ENCODE data around the gene SLMAP.

The SLMAP gene

GRCh38 chr3:57967590-57967989 is 211.5 kb downstream of the SLMAP start:
- DNase-seq (ENCODE audit: insufficient read length, low spot score): no peak
- FAIRE-seq: no peak
- TF ChIP-seq PAX5 (IDR thresholded peaks at IDR 0.05; ENCODE audit: insufficient read depth, low read length, severe bottlenecking) (no peak), POU2F2 (IDR thresholded peaks at IDR 0.05; ENCODE audit: low read depth, low read length) (no peak), POLR2A (IDR thresholded peaks at IDR 0.05; ENCODE audit: low read depth, low read length) (no peak), TAF1 (IDR thresholded peaks at IDR 0.05; ENCODE audit: low read depth, low read length) (no peak), SPI1 (IDR thresholded peaks at IDR 0.05; ENCODE audit: low read depth, low read length) (no peak), POLR2AphosphoS5 (IDR thresholded peaks at IDR 0.05; ENCODE audit: low read depth, low read length) (no peak)

GRCh38 chr3:57968501-57968900 is 212.4 kb downstream of the SLMAP start:
- no peak for TF ChIP-seq PAX5 (IDR thresholded peaks at IDR 0.05; ENCODE audit: insufficient read depth, low read length, severe bottlenecking)
- DNase-seq (ENCODE audit: insufficient read length, low spot score): no peak
- FAIRE-seq: no peak

- no peak for FAIRE-seq
- DNase-seq (ENCODE audit: insufficient read length, low spot score): no peak
- TF ChIP-seq TAF1 (IDR thresholded peaks at IDR 0.05; ENCODE audit: low read depth, low read length) (no peak), PAX5 (IDR thresholded peaks at IDR 0.05; ENCODE audit: insufficient read depth, low read length, severe bottlenecking) (no peak), SPI1 (IDR thresholded peaks at IDR 0.05; ENCODE audit: low read depth, low read length) (no peak), POLR2A (IDR thresholded peaks at IDR 0.05; ENCODE audit: low read depth, low read length) (no peak), POU2F2 (IDR thresholded peaks at IDR 0.05; ENCODE audit: low read depth, low read length) (no peak), POLR2AphosphoS5 (IDR thresholded peaks at IDR 0.05; ENCODE audit: low read depth, low read length) (no peak)
Measured at GRCh38 chr3:57971975-57972374, 215.9 kb downstream of the SLMAP start.

- FAIRE-seq: no peak
- no peak for DNase-seq (ENCODE audit: insufficient read length, low spot score)
- TF ChIP-seq POLR2AphosphoS5 (IDR thresholded peaks at IDR 0.05; ENCODE audit: low read depth, low read length) (no peak), POLR2A (IDR thresholded peaks at IDR 0.05; ENCODE audit: low read depth, low read length) (no peak), PAX5 (IDR thresholded peaks at IDR 0.05; ENCODE audit: insufficient read depth, low read length, severe bottlenecking) (no peak), POU2F2 (IDR thresholded peaks at IDR 0.05; ENCODE audit: low read depth, low read length) (no peak), SPI1 (IDR thresholded peaks at IDR 0.05; ENCODE audit: low read depth, low read length) (no peak), TAF1 (IDR thresholded peaks at IDR 0.05; ENCODE audit: low read depth, low read length) (no peak)
Measured at GRCh38 chr3:57972531-57973111, 216.5 kb downstream of the SLMAP start.

GRCh38 chr3:57973715-57974477 is 217.8 kb downstream of the SLMAP start:
- TF ChIP-seq TAF1 (IDR thresholded peaks at IDR 0.05; ENCODE audit: low read depth, low read length) (no peak), POLR2AphosphoS5 (IDR thresholded peaks at IDR 0.05; ENCODE audit: low read depth, low read length) (no peak), POLR2A (IDR thresholded peaks at IDR 0.05; ENCODE audit: low read depth, low read length) (no peak), SPI1 (IDR thresholded peaks at IDR 0.05; ENCODE audit: low read depth, low read length) (no peak), PAX5 (IDR thresholded peaks at IDR 0.05; ENCODE audit: insufficient read depth, low read length, severe bottlenecking) (no peak), POU2F2 (IDR thresholded peaks at IDR 0.05; ENCODE audit: low read depth, low read length) (no peak)
- DNase-seq (ENCODE audit: insufficient read length, low spot score): no peak
- no peak for FAIRE-seq

GRCh38 chr3:57974796-57975388 is 218.8 kb downstream of the SLMAP start:
- FAIRE-seq: no peak
- TF ChIP-seq POLR2A (IDR thresholded peaks at IDR 0.05; ENCODE audit: low read depth, low read length): no peak
- no peak for TF ChIP-seq SPI1 (IDR thresholded peaks at IDR 0.05; ENCODE audit: low read depth, low read length)
- TF ChIP-seq PAX5 (IDR thresholded peaks at IDR 0.05; ENCODE audit: insufficient read depth, low read length, severe bottlenecking): no peak
- TF ChIP-seq POU2F2 (IDR thresholded peaks at IDR 0.05; ENCODE audit: low read depth, low read length): no peak
- no peak for TF ChIP-seq TAF1 (IDR thresholded peaks at IDR 0.05; ENCODE audit: low read depth, low read length)
- TF ChIP-seq POLR2AphosphoS5 (IDR thresholded peaks at IDR 0.05; ENCODE audit: low read depth, low read length): no peak
- no peak for DNase-seq (ENCODE audit: insufficient read length, low spot score)

GRCh38 chr3:57977818-57978235 is 221.7 kb downstream of the SLMAP start:
- DNase-seq (ENCODE audit: insufficient read length, low spot score): no peak
- no peak for TF ChIP-seq POLR2A (IDR thresholded peaks at IDR 0.05; ENCODE audit: low read depth, low read length)
- no peak for TF ChIP-seq PAX5 (IDR thresholded peaks at IDR 0.05; ENCODE audit: insufficient read depth, low read length, severe bottlenecking)
- TF ChIP-seq POU2F2 (IDR thresholded peaks at IDR 0.05; ENCODE audit: low read depth, low read length): no peak
- no peak for TF ChIP-seq SPI1 (IDR thresholded peaks at IDR 0.05; ENCODE audit: low read depth, low read length)
- no peak for TF ChIP-seq TAF1 (IDR thresholded peaks at IDR 0.05; ENCODE audit: low read depth, low read length)
- no peak for TF ChIP-seq POLR2AphosphoS5 (IDR thresholded peaks at IDR 0.05; ENCODE audit: low read depth, low read length)
- FAIRE-seq: no peak

- FAIRE-seq: no peak
- no peak for DNase-seq (ENCODE audit: insufficient read length, low spot score)
- TF ChIP-seq TAF1 (IDR thresholded peaks at IDR 0.05; ENCODE audit: low read depth, low read length): no peak
- TF ChIP-seq SPI1 (IDR thresholded peaks at IDR 0.05; ENCODE audit: low read depth, low read length): no peak
- TF ChIP-seq PAX5 (IDR thresholded peaks at IDR 0.05; ENCODE audit: insufficient read depth, low read length, severe bottlenecking): no peak
- TF ChIP-seq POLR2A (IDR thresholded peaks at IDR 0.05; ENCODE audit: low read depth, low read length): no peak
- TF ChIP-seq POU2F2 (IDR thresholded peaks at IDR 0.05; ENCODE audit: low read depth, low read length): no peak
- TF ChIP-seq POLR2AphosphoS5 (IDR thresholded peaks at IDR 0.05; ENCODE audit: low read depth, low read length): no peak
Measured at GRCh38 chr3:57978316-57978715, 222.2 kb downstream of the SLMAP start.
